Dermis microvascular lymphatic vessel endothelial cell (primary cell): ENCODE measurements around the gene GLDC. TPM values are rescaled to one million over a fixed set of nuclear protein-coding genes. Genes with fewer than 3 reads are reported as not detected.
"Not testable (repeated sequence)": the region's sequence is repeated elsewhere in the genome, so short reads cannot be mapped to it uniquely, and the experiment has no call there.

ENCODE experiments used
- DNase-seq, 2 donors: peaks; one replicate each; pipeline versions ENCODE4 v3.0.0 to v3.0.0-alpha.2; 2010; ENCODE audit warnings: low read depth in 2 of 2
- total RNA-seq: library from RNA; depleted of rRNA; stranded (reverse); fragments of >200 nt; gene quantifications from 2 replicates; pipeline ENCODE4 v1.2.1, GENCODE V29; 2014

GLDC gene
- total RNA-seq: 3.4 and 11.8 TPM in 2 replicates

DNA sequence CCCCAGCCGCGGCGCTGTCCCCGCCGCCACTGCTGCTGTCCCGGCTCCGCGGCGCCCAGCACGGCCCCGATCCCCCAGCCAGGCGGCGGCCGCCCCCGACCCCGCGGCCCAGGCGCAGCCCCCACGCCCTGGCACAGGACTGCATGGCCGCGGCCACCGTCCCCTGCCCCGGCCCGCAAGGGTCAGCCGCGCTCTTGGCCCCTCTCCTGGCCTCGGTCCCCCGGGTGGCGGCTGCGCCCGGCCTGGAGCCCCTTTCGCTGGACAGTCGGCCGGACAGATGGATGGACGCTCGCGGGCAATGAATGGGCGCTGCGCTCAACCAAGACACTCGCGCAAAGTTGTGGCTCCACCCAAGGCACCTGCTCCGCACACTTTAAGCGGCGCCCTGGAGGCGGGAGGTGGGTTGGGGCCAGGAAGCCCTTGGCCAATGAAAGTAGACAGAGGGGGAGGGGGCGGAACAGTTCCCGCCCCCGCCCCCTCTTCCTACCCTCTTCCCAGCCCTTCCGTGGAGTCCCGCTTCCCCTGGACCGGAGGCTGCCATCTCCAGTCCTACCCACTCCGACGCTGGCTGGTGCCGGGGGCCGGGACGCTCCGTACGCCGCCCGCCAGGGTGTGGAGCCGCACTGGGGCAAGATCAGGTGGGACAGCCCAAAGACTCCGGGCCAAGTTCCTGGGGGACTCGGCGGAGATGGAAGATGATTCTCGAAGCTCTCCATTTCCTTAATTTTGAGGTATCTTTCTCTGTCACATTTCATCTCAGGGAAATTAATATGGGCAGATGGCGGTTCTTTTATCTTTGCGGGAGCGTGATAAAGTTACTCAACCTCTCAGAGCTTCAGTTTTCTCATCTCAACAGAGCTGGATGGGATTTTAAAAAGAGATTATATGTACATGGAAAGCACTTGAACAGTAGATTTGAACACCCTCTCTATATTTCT lies at the start of gene GLDC:
GLDC (minus strand) TSS at position 375 of the 938 bp plus-strand sequence; CDS start at position 145, 230 bp downstream.
- DNase-seq: peak in 1 of 2 donors; percentile 17

DNA sequence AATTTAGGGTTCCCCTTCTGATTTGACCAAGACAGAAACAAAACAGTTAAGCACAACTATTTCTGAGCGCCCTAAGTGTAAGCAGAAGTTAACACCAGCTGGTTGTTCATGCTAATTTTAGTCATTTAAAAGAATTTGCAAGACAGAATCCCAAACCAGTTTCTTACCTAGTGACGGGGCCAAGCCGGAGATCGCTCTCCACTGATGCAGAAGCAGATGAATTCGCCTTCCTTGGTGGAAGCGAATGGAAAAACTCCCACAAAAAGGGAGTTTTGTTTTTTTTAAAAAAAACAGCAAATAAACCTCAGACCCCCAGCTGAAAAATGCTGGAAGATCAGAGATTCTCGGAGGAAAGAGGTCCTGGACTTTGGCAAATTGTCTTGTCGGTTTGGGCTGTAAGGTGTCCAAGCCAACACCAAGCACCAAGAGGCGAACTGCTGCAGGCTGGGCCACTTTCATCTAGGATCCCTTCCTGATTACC lies 47.4 kb upstream of the GLDC start:
- DNase-seq: no peak

GRCh38 chr9:6692433-6692832 lies 46.9 kb upstream of the GLDC start:
- DNase-seq: no peak

DNA sequence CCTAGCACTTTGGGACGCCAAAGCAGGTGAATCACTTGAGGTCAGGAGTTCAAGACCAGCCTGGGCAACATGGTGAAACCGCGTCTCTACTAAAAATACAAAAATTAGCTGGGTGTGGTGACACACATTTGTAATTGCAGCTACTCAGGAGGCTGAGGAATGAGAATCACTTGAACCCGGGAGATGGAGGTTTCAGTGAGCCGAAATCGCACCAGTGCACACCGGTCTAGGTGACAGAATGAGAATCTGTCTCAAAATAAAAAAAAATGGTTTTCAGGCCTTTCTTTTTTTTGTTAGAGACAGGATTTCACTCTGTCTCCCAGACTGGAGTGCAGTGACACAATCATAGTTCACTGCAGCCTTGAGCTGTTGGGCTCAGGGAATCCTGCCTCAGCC lies 45.1 kb upstream of the GLDC start:
- DNase-seq: not testable (repeated sequence)

GRCh38 chr9:6689893-6690674 lies 44.6 kb upstream of the GLDC start:
- no peak for DNase-seq

DNA sequence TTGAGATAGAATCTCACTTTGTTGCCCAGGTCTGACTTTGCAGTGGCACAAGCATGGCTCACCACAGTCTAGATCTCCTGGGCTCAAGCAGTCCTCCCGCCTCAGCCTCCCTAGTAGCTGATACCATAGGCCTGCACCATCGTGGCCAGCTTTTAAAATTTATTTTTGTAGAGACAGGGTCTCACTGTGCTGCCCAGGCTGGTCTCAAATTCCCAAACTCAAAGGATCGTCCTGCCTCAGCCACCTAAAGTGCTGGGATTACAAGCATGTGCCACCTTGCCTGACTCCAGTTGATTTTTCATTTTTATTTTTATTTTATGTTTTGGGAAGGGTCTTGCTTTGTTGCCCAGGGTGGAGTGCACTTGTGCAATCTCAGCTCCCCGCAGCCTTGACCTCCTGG lies 41.7 kb upstream of the GLDC start:
- DNase-seq: no peak

DNA sequence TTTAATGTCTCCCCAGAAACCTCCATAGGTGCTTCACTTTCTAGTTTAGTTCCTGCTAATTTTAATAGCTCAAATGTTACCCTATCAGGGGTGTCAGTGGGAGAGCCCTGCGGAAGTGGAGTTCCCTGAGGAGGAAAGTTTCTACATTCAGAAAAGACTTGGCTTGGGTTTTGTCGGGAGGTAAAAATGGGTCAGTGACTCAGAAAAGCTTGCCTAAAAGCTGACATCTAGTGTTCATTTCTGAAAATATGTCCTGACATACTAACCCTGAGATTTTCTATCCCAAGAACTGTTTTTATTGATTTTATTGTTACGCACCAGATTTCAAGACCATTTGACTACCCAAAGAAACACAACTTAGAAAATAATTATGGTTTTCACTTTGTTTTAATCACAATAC lies 40.9 kb upstream of the GLDC start:
- DNase-seq: peak in 1 of 2 donors; percentile 16

GRCh38 chr9:6681957-6682501 lies 36.5 kb upstream of the GLDC start:
- no peak for DNase-seq

- DNase-seq: peak; percentile 96 to 99
These were observed 35.8 kb upstream of the GLDC start for GRCh38 chr9:6681147-6681956.

DNA sequence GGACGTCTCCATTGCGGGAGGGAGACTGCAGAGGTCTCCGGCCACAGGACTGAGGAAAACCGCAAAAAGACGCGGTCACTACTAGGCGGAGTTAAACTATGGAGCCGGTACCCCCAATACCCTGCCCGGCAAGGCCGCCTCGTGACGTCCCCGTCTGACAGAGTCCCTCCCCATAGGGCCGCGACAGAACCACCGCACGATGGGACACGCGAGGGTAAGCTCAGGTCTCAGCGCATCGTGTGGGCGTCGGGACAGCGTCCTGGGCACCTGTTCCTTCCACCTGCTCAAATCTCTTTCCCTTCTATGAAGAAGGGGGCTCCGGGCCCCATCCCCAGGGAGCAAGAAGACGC lies 35.2 kb upstream of the GLDC start:
- DNase-seq: peak; percentile 38 to 84

DNA sequence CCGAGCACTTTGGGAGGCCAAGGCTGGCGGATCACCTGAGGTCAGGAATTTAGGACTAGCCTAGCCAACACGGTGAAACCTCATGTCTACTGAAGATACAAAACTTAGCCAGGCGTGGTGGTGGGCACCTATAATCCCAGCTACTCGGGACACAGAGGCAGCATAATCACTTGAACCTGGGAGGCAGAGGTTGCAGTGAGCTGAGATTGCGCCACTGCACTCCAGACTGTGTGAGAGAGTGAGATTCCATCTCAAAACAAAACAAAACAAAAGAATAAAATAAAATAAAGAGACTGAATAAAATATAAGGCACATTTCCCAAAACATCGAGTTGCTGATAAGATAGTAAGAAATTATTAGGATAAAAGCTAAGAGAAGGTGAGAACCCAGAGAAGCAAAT lies 32.3 kb upstream of the GLDC start:
- DNase-seq: no peak

DNA sequence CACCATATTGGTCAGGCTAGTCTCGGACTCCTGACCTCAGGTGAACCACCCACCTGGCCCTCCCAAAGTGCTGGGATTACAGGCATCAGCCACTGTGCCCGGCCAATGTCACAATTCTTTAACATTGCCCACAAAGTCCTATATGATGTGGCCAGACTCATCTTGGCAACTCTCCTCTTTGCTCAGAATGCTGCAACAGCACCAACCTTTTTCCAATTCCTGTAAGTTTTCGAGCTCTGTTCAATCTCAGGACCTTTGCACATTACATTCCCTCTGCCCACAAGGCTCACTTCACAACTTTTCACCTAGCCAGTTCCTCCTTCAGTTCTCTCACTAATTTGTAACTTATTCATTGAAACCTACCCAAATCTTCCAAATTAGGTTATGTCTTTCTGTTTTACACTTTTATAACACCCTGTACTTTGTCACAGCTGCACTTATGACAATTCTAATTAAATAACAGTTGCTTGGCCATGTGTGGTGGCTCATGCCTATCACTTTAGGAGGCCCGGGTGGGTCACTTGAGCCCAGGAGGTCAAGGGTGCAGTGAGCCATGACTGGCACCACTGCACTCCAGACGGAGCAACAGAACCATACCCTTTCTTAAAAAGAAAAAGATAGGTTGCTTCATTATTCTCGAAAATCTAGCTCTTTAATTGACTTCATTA lies 30.9 kb upstream of the GLDC start:
- DNase-seq: no peak

- no peak for DNase-seq
These were observed 29.7 kb upstream of the GLDC start for GRCh38 chr9:6675268-6675667.

DNA sequence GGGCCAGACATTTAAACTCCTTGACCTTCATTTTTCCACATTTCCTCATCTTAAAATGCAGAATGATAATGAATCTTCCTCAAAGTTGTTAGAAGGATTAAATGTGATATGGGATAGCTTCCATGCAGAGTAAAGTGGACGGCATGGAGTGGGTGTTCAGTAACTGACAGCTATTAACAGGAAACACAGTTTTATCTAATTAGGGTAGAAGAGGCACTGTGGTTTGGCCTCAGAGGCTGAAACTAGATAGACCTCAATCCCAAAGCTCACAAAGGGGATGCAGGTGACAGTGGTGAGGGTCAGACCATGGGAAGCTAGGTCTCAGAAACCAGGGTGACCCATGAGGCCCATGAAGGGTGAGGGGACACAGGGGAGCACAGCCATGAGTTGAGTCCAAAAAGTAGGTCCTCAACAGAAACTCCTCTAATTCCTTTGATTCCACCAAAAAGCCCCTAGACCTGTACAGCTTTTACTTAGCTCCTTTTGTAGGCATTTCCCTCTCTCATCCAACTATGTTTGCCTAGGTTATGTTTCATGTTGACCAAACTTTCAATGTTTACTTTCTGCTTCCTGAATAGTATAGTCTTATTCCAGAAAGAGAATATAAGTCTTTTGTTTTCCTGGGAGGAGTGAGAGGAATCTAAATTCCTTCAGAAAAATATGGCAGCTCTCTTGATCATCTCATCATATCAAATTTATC lies 27.9 kb upstream of the GLDC start:
- DNase-seq: no peak

GRCh38 chr9:6672118-6672517 lies 26.6 kb upstream of the GLDC start:
- DNase-seq: no peak

DNA sequence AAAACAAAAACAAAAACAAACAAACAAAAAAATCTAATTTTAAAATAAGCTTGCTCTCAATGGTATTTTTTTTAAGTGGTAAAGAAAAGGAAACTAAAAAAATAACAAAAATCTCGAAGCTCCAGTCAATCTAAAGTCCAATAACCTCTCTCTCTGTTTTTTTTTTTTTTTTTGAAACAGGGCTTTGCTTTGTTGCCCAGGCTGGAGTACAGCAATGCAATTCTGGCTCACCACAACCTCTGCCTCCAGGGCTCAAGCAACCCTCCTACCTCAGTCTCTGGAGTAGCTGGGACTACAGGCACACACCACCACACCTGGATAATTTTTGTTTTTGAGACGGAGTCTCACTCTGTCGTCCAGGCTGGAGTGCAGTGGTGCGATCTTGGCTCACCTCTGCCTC lies 25.9 kb upstream of the GLDC start:
- DNase-seq: no peak

GRCh38 chr9:6669881-6670280 lies 24.4 kb upstream of the GLDC start:
- no peak for DNase-seq

DNA sequence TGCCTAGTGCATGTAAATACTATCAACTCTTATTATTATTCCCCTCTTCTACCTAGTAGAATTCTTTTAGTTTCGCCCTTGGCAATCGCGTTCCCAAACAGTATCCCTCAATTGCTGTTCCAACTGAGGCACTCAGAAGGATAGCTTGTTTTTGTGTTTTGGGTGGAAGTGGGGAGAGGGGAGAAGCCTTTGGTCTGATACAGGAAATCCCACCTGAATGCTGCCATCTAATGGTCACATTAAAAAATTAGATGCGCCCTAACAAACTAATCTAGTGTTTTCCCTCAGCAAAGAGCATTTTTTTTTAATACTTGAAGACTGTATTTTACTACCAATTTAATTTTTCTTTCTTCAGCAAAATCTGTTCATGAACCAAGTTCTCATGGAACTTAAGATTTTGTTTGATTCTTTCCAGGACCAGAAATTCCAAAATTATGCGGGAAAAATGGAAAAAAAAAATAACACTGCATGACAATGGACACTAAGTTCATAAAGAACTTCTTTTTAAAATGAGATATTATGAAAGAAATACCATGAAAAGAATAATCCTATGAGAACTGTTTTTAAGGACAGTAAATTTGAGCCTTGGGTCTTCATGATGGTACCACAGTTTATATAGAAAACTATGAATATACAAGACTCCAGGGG lies 22.2 kb upstream of the GLDC start:
- peak in 1 of 2 donors; percentile 27 for DNase-seq

GRCh38 chr9:6667080-6667479 lies 21.6 kb upstream of the GLDC start:
- no peak for DNase-seq

DNA sequence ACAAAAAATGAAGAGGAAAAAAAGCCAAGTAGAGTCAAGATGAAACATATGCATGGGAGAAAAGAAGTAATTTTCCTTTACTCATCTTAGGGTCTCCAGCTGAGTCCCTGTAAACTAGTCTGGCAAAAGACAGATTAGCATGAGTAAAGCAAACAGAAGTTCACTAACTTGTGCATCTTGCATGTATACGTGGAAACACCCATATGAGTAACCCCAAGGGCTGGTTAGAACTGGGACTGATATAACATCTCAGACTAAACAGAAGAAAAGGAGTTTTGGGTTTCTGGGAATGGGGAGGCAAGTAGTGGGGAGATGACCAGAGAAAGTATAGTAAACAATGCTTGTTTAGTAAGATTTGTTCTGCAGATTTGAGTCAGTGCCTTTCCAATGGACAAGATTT lies 20.1 kb upstream of the GLDC start:
- DNase-seq: no peak
